NCI-H2227 treated with DMSO at 0.1 percent for 48 hours (cell line): Measurements from ENCODE around the gene NUMA1.

Experiments
- DNase-seq: peaks from one replicate; lab custom pipeline; 2025; lab: John Stamatoyannopoulos, UW

The NUMA1 gene

DNA sequence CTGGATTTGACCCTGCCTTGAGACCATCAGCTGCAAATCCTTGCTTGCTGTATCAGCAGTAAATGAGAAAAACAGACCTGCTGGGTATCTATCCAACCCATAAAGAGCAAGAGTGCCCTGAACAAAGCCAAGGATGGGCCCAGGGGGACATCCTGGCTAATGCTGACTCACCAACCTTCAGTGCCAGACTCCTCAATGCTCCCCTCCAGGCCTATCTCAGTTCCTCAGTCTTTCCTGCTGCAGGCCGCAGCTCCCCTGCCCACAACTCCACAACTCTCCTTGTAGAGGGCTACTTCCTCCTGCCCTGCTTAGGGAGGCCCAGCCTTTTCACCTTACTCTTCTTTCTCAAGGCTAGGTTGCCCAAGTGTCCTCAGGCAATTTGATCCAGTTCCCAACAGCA is 20.1 kb upstream of the NUMA1 start:
- no peak for DNase-seq

DNA sequence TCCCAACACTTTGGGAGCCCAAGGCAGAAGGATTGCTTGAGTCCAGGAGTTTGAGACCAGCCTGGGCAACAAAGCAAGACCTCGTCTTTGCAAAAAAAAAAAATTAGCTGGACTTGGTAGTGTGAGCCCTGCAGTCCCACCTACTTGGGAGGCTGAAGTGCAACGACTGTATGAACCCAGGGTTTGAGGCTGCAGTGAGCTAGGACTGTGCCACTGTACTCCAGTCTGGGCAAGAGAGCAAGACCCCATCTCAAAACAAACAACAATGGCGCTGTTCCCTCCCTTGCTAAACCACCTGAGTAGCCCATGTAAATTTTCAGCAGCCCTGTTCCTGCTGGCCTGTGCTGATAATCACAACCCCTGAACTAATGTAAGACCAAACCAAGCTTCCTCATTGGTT is 19.7 kb upstream of the NUMA1 start:
- DNase-seq: no peak

DNA sequence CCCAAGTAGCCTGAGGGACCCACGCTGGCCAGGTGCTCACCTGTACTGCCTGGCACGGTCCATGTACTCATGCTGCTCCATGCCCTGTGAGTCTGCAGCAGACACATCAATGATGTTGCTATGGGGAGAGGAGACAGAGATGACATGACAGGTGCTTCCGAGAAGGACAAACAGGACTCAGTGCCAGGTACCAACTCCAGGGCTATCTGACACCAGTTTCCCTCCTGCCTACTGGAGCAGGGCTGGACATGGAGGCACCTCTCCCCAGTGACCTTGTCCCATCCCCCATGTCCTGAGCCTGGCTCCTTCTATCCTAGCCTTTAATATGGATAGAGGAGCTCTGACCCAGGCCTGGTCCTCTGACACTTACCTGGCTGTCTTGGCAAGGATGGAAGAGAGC is 18.4 kb upstream of the NUMA1 start:
- DNase-seq: no peak

DNA sequence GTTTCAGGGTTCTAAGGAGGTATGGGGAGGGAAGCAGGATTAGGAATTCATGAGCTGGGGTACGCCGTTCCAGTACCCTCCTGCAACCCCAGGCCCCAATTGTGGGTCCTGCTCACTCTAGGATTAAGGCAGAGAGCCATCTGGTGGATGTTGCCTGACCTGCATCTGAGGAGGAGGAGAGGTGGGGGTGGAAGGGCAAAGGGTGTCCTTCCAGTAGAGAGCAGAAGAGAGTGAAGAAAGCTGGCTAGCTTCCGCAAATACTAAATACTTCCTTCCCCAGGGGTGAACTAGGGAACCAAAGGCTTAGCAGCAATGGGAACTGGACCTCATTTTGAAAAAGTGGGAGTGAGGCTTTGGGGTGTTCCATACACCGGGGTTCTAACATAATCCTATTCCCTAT is 10.9 kb upstream of the NUMA1 start:
- no peak for DNase-seq

DNA sequence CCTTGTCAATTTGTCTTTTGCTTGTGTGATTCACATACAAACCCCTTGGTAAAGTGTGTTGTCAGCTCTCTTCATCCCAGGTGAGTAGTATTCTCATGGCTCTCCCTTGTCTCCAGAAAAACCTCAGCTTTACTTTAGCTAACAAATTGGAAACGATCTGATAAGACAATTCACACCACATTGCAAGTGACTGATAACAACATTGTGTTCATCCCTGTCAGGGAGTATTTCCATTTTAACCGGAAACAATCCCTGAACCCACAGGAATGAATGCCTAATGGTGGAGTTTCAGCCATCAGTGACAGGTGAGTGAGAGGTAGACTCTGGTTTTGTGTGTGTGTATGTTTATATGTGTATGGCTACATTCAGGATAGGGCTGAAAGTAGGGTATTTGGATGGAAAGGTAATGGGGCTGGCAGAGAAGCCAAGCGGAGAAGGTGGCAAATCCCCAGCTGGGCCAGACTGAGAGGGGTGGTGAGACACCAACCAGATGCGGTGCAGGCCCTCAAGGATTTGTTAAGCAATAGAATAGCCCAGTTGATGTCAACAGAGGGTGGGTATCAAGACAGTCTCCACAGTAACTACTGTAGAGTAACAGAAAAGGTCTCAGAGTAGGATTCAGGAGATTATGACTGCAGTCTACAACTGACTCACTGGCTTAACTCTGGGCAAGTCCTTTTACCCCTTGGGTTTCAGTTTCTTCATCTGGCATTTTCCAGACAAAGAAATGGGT is 7.9 kb upstream of the NUMA1 start:
- DNase-seq: no peak

DNA sequence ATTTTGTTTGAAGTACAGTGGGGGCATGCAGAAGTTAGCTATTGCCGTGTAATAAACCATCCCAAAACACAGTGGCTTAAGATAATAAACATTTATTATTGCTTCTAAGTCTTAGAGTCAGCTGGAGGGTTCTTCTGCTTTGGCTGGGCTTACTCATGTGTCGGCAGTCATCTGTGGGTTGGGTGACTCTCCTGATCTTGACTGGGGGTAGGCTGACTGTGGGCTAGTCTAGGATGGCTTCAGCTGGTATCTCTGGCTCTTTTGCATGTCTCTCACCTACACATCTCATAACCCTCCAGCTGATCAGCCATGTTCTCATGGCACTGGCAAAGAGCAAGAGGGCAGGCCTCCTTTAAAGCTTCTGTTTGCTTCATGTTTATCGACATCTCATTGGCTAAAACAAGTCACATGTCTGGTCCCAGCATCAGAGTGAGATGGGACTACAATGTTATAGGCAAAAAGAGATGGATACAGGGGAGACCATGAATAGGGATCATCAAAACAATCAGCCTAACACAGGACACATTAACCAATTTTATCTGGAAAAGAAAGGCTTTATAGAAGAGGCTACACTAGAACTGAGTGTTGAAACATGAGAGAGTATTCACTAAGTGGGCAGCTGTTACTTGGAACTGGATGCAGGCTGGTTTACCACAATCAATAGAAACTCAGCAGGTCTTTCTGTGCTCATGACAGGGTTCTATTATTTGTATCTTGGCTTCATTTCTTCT is 5.4 kb upstream of the NUMA1 start:
- DNase-seq: no peak

DNA sequence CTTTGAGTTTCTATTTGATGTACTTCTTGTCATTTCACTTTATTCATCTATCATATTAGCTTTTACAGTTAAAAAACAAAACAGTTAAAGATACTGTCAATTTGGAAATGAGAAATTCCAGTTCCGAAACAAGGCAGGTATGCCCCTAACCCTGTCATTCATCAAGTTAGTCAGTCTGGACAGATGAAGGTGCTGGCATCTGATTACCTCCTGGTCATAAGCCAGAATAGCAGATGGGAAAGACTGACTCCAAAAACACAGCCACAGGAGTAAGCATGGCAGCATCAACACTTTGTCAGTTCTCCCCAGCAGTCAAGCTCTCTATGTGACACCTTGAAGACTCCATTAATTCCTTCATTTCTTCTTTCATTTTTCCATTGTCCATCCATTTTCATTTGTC is 4.6 kb upstream of the NUMA1 start:
- DNase-seq: no peak

DNA sequence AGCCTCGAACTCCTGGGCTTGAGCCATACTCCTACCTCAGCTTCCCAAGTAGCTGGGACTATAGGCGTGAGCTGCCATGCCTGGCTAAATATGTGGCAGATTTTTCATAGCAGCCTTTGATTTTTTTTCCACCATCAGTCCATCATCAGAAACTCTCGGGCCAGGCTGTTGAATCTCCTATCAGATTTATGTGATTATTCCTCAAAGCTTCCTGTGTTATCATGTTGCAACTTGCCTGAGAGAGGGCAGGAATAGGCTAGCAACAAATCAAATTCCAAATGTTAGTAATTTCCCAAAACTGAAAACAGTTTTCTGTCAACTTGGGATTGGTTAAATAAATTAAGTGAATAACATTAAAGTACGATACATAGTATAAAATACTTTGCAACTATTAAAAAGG is 3.7 kb upstream of the NUMA1 start:
- DNase-seq: no peak

DNA sequence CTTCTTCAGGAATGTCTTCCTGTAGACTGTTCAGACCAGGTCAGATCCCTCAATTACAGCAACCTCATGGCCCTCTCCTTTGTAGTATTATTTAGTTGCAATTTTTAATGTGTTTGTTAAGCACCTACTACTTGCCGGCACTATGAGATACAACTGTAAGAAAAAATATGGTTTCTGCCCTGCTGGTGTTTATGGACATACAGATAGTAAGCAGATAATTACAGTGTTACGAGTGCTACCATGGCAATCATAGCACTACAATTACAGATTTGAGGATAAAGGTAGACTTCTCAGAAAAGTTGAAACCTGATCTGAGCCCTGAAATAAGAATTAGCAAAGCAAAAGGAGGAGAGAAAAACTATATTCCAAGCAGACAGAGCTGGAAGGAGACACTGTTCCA is 3.1 kb upstream of the NUMA1 start:
- peak; percentile 76 for DNase-seq

DNA sequence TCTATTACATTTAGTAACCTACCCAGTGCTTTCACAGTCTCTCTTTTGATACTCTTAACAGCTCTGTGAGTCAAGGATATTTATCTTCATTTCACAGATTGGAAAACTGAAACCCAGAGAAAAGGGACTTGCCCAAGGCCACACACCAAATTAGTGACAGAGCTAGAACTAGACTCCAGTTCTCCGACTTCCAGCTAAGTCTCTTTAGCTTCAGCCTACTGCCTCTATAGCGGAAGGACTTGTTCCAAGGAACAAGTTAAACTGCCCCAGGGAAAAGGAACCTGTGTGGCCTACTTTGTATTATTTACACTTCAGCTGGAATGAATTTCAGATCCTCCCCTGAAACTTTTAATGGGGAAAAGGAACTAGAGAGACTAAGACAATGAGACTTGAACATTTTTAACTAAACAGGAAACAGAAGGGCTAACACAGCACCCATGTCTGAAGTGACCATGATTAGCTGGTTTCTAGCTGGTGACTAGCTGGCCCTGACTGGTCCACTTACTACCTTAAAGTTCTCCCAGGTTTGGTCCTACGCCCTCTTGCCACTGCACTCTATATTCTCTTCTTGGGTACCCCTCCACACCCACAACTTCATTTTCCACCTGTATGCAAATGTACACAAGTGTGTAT is 1.6 kb upstream of the NUMA1 start:
- DNase-seq: no peak

DNA sequence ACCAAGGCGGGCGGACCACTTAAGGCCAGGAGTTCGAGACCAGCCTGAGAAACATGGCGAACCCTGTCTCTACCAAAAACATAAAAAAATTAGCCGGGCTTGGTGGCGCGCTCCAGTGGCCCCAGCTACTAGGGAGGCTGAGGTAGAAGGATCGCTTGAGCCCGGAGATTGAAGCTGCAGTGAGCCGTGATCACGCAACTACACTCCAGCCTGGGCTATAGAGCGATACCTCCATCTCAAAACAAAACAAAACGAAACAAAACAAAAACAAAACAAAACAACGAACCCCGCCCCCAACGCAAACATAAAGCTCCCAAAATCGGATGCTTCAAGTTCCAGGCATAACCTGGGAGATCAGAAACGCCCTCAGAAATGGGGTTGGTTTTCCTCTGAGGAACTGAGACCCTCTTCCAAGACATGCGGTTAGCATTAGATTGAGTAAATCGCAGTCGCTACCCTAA is 872 bp upstream of the NUMA1 start:
- no peak for DNase-seq

DNA sequence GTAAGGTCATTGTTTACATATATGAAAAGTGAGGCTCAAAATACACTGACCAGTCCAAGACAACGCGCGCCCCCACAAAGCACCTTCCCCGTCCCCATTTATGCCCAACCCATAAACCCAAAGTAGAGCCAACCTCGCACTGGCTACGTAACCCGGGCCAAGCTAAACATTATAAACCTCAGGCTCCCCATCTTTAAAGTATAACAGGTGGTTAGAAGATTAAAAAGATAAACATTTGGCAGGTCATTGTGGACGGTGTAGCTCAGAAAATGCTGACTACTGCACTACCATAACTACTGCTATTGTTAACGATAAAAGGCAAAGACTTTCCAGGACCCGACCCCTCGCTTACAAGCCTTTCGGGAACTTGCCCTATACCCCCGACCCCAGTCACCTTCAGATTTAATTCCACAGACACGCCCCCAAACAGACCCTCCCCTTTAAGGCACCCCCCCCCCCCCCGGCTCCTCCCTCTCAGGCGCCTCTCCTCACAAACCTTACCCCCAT is 470 bp downstream of the NUMA1 start:
- DNase-seq: no peak

DNA sequence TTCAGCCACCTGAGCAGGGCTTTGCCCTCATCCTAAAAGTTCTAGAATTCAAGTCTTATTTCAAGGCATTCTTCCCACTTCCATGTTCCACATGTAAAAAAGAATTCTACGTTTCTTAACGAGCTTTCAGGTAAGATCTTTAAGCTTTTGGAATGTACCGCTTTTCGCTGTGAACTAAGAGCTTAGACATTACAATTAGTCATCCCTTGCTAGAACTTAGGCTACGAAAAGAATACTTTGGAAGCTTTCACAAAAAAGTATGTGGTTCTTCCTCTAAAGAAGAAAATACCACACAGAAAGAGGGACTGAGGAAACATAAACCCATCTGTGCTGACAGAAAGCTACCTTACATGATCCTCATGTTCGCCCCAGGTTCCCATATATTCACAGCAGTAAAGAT is 1.9 kb downstream of the NUMA1 start:
- no peak for DNase-seq

DNA sequence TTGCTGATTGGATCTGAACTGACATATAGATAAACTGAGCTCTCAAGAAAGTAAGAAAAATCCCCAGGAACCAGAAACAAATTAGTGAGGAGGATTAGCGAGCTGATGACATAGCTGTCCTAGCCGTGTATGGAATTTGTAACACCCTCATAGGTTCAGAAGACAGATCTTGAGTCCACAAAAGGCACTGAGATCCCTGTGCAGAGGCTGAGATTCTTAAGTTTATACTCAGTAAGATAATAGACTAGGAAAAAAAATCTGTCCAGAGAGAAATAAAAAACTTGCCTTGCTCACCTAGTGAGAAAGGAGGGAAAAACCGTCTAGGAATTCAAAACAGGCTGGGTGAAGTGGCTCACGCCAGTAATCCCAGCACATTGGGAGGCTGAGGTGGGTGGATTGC is 4.6 kb downstream of the NUMA1 start:
- no peak for DNase-seq

DNA sequence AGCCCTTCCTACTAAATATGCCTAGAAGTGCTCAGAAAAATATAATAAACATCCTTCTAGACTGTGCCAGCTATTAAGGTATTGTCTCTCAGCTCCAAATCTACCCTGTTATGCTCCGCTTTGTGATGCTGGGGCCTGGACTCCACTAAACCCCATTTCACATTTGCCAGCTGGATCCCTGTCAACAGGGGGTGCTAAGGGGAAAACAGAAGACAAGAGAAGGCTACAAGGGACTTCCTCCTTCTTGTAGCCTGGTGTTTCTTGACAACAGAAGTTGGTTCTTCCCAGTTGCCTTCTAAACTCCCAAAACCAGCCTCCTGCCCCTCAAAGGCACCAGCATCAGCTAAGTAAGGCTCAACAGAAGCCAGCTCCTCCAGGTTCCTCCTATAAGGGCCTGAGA is 5.2 kb downstream of the NUMA1 start:
- no peak for DNase-seq

DNA sequence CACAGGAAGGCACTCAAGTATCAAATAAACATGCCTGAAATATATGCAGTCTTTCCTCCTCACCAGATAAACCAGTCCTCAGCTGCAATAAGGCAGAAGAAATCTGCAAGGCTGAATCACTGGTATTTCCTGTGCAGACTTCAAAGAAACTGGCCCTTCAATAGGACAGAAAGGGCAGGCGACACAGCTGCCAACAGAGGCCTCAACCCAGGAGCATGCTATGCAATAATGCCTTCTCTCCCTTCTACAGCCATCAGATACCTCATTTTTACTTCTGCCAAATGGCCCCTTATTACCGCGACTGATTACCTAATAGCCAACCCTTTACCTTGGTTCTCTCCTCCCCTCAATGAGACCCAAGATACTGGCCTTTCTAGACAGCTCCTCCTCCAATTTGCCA is 8.0 kb downstream of the NUMA1 start:
- no peak for DNase-seq

DNA sequence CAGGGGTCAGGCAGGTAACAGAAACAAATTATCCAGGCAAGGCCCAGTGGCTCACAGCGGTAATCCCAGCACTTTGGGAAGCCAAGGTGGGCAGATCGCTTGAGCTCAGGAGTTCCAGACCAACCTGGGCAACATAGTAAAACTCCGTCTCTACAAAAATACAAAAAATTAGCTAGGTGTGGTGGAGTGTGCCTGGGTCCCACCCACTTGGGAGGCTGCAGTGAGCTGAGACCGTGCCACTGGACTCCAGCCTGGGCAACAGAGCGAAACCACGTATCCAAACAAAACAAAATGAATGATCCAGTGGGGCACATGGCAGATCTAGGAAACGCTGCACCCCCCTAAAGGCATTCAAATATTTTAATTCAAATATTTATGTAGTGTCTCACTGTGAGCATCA is 9.9 kb downstream of the NUMA1 start:
- DNase-seq: no peak

DNA sequence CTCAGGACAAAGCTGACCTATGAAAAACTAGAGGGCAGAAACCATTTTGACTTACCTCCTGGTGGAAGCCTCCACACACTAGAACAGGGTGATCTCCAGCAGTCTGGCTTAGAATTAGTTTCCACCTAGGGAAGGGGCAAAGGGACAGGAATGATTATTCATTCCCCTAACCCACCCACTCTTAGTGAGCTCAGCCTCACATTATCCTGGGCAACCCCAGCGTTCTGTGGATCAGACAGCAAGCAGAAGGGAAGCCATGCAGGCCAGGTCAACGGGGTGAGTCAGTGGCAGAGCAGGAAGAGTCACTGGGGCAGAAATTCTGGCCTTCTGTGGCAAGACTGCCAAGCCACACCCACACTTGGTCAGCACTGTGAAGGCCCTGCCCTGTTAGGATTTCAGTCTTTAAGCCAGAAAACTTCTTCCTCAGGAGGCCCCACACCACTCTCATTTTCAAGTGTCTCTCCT is 10.5 kb downstream of the NUMA1 start:
- DNase-seq: no peak

DNA sequence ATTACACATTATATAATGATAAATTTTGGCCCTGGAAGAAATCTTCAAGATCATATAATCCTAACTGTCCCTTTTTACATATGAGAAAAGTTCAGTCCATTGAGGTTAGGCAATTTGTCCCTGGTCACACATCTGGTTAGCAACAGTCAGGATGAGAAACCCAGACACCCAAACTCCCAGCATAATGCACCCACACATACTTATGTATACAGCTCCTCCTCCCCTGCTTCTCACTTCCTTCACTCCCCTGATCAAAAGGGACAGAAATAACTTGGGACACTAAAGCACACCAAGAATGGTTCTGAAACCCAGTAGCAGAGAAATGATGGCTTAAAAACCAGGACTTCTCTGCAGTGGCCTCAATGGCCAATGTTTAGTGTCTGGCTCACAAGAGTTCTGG is 11.1 kb downstream of the NUMA1 start:
- no peak for DNase-seq

DNA sequence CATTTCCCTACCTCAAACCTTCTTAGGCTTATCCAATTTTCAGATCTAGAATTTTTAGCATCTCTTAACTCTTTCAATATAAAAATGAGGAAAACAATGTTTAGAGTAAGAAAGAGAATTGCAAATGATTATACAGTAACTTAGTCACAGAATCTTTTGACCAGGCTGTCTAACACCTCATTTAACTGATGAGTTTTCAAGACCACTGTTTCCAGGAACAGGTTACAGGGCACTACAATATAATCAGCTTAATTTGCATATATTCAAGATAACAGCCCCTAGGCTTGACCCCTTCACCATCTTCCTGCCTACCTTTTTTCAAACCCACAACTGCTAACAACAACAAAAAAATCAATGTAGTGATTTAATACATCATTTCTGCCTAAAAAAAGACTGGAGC is 12.7 kb downstream of the NUMA1 start:
- DNase-seq: no peak

DNA sequence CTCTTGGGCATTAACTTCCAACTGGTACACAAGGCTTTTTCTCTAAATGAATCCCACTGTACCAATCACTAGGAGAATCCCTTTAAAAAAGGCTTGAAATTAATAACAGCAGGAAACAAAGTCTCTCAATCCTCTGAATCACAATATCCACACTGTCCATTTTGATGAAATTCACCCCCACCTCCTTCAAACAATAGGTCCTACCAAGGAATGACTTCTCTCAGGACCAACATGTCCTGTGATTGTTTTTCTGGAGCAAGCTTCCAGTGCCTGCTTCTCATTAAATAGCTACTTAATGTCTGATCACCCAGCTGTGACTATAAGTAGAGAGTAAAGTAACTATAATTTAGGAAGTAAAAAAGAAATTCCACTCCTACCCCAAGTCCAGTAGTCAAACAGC is 13.1 kb downstream of the NUMA1 start:
- DNase-seq: no peak

DNA sequence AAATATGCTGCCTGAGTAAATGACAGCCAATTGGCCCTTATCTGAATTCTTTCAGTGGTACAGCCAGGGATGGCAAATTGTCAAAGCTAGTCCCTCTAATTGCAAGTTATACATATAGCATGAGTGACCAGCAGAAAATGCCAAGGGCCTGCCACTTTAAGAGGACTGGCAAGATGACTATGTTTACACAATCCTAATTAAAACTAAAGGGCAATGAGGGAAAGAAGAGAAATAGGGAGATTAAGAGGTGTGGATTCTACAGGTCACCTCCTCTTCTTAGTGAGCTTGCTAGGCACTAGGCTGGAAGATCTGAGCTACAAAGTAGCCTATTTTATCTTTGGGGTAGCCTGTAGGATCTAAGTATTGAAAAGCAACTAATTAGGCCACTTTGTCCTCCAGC is 13.5 kb downstream of the NUMA1 start:
- no peak for DNase-seq

DNA sequence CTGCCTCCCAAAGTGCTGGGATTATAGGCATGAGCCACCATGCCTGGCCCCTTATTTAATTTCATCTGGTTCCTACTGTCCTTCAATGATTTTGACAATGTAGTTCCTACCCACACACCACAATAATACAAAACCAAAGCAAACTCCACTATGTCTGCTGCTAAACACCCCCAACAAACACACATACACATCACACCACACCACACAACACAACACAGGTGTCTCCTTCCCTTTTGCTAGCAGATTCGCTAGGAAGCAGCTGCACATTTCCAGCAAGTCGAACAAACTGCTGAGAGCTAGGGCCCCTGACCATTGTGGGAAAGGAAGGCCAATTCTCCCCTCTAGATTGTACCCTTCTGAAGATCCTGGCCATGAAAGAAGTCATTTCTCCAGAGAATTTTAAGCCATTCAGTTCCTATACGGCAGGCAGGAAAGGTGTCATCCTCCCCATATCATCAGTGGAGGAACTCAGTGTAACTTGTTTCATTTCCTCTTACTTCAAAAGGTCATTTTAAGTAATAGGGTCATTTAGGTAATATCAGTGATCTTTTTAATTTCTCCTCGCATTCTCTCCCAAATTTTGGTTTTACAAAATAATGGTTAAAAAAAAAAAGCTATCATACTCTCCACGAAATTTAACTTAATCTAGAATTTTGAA is 18.5 kb downstream of the NUMA1 start:
- no peak for DNase-seq
